Small intestine (tissue), 7 donors: ENCODE data around the gene EMID1. TPM values are rescaled to one million over a fixed set of nuclear protein-coding genes. Genes with fewer than 3 reads are reported as not detected.

Experiments used
- DNase-seq, 2 donors: peaks; one replicate each; pipeline versions ENCODE4 v3.0.0 to v3.0.0-alpha.2; 2013
- FAIRE-seq: peaks from 2 replicates; lab custom pipeline; 2012; peaks lifted over from hg19 to GRCh38; lab: Jason Lieb, UNC
- H3K27ac ChIP-seq, 3 donors: one replicate each; pipeline ENCODE4 v1.5.1; 2013; ENCODE audit warnings: low read length in 2 of 3, mild to moderate bottlenecking in 2 of 3, control low read depth in 1 of 3, inconsistent platforms in 1 of 3, low read depth in 1 of 3, moderate library complexity in 1 of 3
- H3K27me3 ChIP-seq, 3 donors: one replicate each; pipeline ENCODE4 v1.6.1; 2013; ENCODE audit warnings: low read length in 3 of 3, inconsistent platforms in 1 of 3; ENCODE audit not compliant: control insufficient read depth in 3 of 3, insufficient read depth in 3 of 3
- H3K36me3 ChIP-seq, 3 donors: one replicate each; pipeline ENCODE4 v1.6.1; 2013; ENCODE audit warnings: low read length in 3 of 3, inconsistent platforms in 1 of 3, low read depth in 1 of 3, mild to moderate bottlenecking in 1 of 3, moderate library complexity in 1 of 3; ENCODE audit not compliant: control insufficient read depth in 3 of 3, insufficient read depth in 2 of 3
- H3K4me1 ChIP-seq, 3 donors: one replicate each; pipeline ENCODE4 v1.6.1; 2013; ENCODE audit warnings: low read length in 2 of 3, inconsistent platforms in 1 of 3, low read depth in 1 of 3, mild to moderate bottlenecking in 1 of 3, moderate library complexity in 1 of 3; ENCODE audit not compliant: control insufficient read depth in 3 of 3, insufficient read depth in 2 of 3
- H3K4me3 ChIP-seq, 3 donors: one replicate each; pipeline ENCODE4 v1.5.1; 2013; ENCODE audit warnings: low read length in 3 of 3, control low read depth in 1 of 3, inconsistent platforms in 1 of 3, low read depth in 1 of 3, mild to moderate bottlenecking in 1 of 3, moderate library complexity in 1 of 3
- H3K9me3 ChIP-seq, 2 donors: one replicate each; pipeline ENCODE4 v1.6.1; 2013; ENCODE audit warnings: low read depth in 1 of 2, low read length in 1 of 2; ENCODE audit not compliant: control insufficient read depth in 2 of 2, insufficient read depth in 1 of 2
- WGBS, 3 donors: extraction: QIAGEN DNeasy Blood & Tissue Kit; methylation state at CpG; one replicate each; pipeline ENCODE4 v1.1.7; 2013; 5-methylcytosine and 5-hydroxymethylcytosine counted together
- polyA plus RNA-seq, 4 donors: library from polyadenylated mRNA; stranded (reverse) in 3 of 4; unstranded in 1 of 4; fragments of 200-250 nt in 3 of 4; fragments of 120-200 nt in 1 of 4; gene quantifications; one replicate each; pipeline versions ENCODE4 v1.2.1 to v1.2.3, GENCODE V29; 2013
- donor health status: healthy with polysubstance abuse.
- donor health status: control.
- donor health status: control.
- donor health status: Bipolar disorder and iron deficiency.
- donor health status: healthy.

The EMID1 gene
- polyA plus RNA-seq, 4 donors, result 2.7 to 131 (median 4.7) TPM; not detected in 1

DNA sequence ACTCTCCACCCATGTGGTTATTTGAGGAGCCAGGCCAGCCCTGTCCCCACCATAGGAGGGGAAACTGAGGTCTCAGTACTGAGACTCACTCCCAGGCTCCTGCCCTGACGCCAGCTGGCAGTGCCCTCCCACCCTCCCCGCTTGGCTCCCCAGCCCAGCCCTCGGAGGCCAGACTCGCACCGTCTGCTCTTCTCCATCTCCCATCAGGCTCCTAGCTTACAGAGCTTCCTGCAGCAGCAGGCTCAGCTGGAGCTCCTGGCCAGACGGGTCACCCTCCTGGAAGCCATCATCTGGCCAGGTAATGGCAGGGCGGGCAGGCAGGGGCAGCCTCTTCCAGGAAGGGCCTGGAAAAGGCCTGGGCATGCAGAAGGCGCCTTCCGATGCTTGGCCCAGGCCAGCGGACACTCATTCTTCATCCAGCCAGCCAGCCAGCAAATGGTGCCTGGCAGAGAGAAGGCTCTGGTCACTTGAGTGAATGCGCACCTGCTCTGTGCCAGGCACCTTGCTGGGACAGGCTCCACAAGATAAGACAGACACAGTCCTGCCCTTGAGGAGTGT is 49.4 kb downstream of the EMID1 start:
- H3K9me3 ChIP-seq, result no peaks in the 10 kb centered on the region
- DNase-seq (no peak), FAIRE-seq (no peak)
- H3K4me1 ChIP-seq, result no peaks in the 10 kb centered on the region
- H3K4me3 ChIP-seq, result no peak overlapping the region
- peaks cover 0 to 86% (median 0%) of the 10 kb centered on the region in 3 donors for H3K36me3 ChIP-seq
- H3K27me3 ChIP-seq, result no peaks in the 10 kb centered on the region
- WGBS, 3 donors, result 96 to 99% (median 97%) methylated on average over 11 of the region's 11 CpGs
- no peak overlapping the region for H3K27ac ChIP-seq

DNA sequence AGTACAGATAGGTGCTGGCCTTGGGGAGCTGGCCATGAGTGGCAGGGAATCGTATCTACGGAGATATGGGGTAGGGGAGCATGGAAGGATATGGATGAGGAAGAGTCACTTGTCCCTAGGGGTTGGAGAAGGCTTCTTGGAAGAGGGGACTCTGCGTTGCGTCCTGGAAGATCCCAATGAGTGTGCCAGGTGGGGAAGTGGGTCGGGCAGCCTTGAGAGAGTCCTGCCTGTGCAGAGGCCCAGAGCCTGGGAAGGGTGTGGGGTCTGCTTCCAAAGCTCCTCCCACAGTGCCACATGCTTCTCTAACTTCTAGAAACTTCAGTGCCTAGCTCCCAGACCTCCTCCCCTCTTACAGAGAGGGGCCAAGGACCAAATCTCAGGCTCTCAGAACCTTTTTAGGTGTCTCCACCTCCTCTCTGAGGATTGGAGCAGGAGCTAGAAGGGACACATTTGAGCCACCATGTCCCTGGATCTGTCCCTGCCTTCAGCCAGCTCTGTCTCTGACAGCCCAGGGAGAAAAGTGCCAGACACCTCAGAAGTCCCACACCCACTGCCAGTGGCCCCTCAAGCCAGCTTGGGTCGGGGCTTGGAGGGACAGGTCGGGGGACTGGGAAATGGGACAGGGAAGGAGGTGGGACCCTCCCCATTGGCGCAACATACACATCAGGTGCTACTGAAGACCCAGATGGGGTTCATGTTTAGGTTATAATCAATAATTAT is 51.1 kb downstream of the EMID1 start:
- WGBS, 3 donors, result 91 to 93% (median 92%) methylated on average over 8 of the region's 8 CpGs
- Histone ChIP-seq H3K9me3 (no peaks in the 10 kb centered on the region), H3K36me3 (peaks cover 0 to 93% (median 0%) of the 10 kb centered on the region in 3 donors), H3K4me1 (no peaks in the 10 kb centered on the region), H3K27ac (no peak overlapping the region), H3K4me3 (no peak overlapping the region), H3K27me3 (no peaks in the 10 kb centered on the region)
- no peak for FAIRE-seq
- no peak for DNase-seq

DNA sequence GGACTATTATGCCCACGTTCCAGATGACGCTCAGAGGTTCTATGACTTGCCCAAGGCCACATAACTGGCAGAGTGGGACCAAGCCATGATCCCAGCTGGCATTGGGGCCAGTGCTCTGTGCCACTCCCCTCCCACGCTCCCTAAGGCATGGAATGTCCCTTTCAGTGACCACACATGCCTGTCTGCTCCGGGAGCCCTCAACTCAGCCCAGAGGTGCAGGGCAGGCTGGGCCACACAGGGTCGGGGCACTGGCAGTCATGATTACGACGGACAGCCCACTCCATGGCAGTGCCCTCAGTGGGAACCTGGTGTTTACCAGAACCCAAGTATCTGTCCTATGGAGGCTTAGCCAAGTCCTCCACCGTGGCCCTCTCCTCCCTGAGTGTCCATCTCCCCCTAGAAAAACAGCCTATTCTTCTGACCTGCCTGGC is 52.1 kb downstream of the EMID1 start:
- 75 to 85% (median 80%) methylated on average over 8 of the region's 8 CpGs for WGBS, 3 donors
- DNase-seq, result no peak
- peaks cover 0 to 88% (median 0%) of the 10 kb centered on the region in 3 donors for H3K36me3 ChIP-seq
- no peaks in the 10 kb centered on the region for H3K9me3 ChIP-seq
- no peak overlapping the region for H3K4me3 ChIP-seq
- no peaks in the 10 kb centered on the region for H3K27me3 ChIP-seq
- H3K4me1 ChIP-seq, result no peaks in the 10 kb centered on the region
- H3K27ac ChIP-seq, result no peak overlapping the region
- FAIRE-seq, result no peak

DNA sequence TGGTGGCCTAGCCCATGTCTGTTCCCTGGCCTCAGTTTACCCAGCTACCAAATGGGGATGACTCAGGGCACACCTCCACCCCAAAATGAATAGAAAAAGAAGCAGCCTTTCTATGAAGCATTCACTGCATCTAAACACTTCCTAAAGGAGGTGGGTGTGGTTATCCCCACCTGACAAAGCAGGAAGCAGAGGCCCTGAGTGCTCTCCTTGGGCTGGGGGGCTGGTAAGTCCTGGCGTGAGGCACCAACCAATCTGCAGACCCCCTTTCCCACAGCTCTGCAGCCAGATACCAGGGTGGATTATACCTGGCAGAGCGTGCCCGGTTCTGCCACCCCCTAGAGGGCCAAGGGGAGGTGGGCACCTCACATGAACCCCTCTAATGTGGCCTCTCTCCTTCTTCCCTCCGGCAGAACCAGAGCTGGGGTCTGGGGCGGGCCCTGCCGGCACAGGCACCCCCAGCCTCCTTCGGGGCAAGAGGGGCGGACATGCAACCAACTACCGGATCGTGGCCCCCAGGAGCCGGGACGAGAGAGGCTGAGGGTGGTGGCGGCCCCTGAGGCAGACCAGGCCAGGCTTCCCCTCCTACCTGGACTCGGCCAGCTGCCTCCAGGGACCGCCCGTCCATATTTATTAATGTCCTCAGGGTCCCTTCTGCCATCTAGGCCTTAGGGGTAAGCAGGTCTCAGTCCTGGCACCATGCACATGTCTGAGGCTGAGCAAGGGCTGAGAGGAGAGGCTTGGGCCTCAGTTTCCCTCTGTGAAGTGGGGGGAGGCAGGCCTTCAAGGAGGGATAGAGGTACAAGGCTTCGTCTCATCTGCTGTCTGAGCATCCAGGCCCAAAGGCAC is 52.9 kb downstream of the EMID1 start:
- Histone ChIP-seq H3K36me3 (peaks cover 0 to 88% (median 0%) of the 10 kb centered on the region in 3 donors), H3K4me1 (no peaks in the 10 kb centered on the region), H3K9me3 (no peaks in the 10 kb centered on the region), H3K27ac (no peak overlapping the region), H3K27me3 (no peaks in the 10 kb centered on the region), H3K4me3 (no peak overlapping the region)
- DNase-seq (no peak), FAIRE-seq (no peak)
- 91 to 92% (median 92%) methylated on average over 6 to 17 of the region's 17 CpGs for WGBS, 3 donors

DNA sequence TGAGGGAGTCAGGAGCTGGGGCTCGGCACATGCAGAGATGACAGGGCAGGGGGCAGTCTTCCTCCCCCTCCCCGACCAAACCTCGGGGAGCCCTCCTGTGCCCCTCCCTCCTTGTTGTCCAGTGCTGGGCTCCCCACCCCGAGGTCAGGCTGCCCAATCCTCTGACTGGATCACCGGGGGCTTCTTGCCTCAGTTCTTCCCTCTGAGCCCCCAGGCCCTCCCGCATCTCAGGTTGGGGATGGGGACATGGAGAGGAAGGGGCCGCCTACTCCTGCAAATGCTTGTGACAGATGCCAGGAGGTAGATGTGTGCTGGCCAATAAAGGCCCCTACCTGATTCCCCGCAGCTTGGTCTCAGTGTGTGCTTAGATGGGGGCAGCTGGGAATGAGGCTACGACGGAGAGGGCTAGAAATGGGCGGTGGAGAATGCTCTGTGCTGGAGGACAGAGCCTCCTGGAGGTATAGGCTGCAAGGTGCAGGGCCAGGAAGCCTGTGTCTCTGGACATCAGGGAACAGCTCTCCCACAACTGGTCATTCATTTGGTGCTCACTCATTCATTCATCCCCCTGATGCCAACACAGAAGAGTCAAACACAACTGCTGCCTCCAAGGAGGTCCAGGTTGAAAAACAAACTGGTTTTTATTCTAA is 53.7 kb downstream of the EMID1 start:
- Histone ChIP-seq H3K36me3 (peaks cover 0 to 88% (median 0%) of the 10 kb centered on the region in 3 donors), H3K4me3 (no peak overlapping the region), H3K4me1 (no peaks in the 10 kb centered on the region), H3K27ac (no peak overlapping the region), H3K9me3 (no peaks in the 10 kb centered on the region), H3K27me3 (no peaks in the 10 kb centered on the region)
- no peak for FAIRE-seq
- no peak for DNase-seq
- 76 to 85% (median 77%) methylated on average over 9 to 11 of the region's 11 CpGs for WGBS, 3 donors

- 88 to 93% (median 91%) methylated on average over 13 of the region's 13 CpGs for WGBS, 3 donors
- DNase-seq, result no peak
- no peaks in the 10 kb centered on the region for H3K4me1 ChIP-seq
- peaks cover 0 to 85% (median 0%) of the 10 kb centered on the region in 3 donors for H3K36me3 ChIP-seq
- H3K27me3 ChIP-seq, result no peaks in the 10 kb centered on the region
- H3K4me3 ChIP-seq, result no peak overlapping the region
- no peak for FAIRE-seq
- H3K27ac ChIP-seq, result no peak overlapping the region
- H3K9me3 ChIP-seq, result no peaks in the 10 kb centered on the region
Observed at GRCh38 chr22:29260031-29260560, 54.4 kb downstream of the EMID1 start.

- no peaks in the 10 kb centered on the region for H3K27me3 ChIP-seq
- H3K9me3 ChIP-seq, result no peaks in the 10 kb centered on the region
- H3K36me3 ChIP-seq, result peaks cover 0 to 85% (median 3%) of the 10 kb centered on the region in 3 donors
- H3K4me1 ChIP-seq, result no peaks in the 10 kb centered on the region
- no peak overlapping the region for H3K4me3 ChIP-seq
- DNase-seq (peak in 1 of 2 donors; percentile 37), FAIRE-seq (no peak)
- 73 to 83% (median 75%) methylated on average over 13 to 17 of the region's 17 CpGs for WGBS, 3 donors
- no peak overlapping the region for H3K27ac ChIP-seq
Observed at GRCh38 chr22:29260601-29261315, 55.1 kb downstream of the EMID1 start.
